GM18511 (cell line): ENCODE results near the gene CCNH.

Experiments
- ATAC-seq: cut with Tn5 transposase; IDR thresholded peaks from one replicate; pipeline ENCODE4 v1.9.1; 2021; ENCODE audit warnings: mild to moderate bottlenecking, moderate library complexity; ENCODE audit not compliant: unreplicated experiment

The CCNH gene

DNA sequence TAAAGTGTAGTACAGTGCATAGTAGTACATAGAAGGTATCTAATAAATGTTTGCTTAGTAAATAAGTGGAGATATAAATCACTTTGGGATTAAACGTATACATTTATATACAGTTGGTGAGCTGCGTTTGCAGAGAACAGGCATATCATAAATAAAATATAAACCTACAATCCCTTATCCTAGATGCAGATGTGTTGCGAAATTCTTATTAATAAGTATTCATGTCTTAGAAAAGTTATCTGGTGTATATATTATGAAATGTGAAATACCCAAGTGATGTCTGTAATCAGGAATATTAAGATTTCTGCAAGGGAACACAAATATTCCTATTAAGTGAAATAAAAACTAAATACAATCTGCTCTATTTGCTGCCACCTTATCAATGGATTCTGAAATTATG lies 8.8 kb downstream of the CCNH start:
- ATAC-seq, result no peak

DNA sequence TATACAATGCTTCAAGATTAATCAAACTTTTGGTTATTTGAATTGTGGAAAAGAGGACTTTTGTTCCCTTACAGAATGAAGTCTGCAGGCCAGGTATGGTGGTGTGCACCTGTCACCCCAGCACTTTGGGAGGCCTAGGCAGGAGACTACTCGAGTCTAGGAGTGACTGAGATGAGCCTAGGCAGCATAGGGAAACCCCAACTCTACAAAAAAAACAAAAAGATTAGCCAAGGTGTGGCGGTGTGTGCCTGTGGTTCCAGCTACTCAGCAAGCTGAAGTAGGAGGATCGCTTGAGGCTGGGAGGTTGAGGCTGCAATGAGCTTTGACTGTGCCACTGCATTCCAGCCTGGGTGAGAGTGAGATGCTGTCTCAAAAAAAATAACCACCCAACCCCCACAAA lies 9.3 kb downstream of the CCNH start:
- ATAC-seq, result no peak

DNA sequence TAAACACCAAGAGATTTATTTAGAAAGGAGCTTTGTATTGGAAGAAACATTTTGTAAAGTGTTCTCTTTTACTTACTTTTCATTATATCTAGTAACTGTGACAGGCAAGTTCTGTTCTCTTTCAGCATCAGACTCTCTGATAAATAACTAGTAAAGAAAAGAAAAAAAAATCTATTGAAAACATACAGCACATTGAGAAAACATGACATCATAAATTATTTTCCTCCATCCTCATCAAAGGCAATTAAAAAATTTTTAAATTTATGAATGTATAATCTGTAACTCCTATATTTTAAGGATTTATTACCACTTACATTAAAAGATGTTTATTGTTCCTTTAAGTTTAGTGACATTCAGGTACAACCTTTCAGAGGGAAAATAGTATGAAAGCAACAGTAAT lies 11.1 kb downstream of the CCNH start:
- ATAC-seq, result no peak

DNA sequence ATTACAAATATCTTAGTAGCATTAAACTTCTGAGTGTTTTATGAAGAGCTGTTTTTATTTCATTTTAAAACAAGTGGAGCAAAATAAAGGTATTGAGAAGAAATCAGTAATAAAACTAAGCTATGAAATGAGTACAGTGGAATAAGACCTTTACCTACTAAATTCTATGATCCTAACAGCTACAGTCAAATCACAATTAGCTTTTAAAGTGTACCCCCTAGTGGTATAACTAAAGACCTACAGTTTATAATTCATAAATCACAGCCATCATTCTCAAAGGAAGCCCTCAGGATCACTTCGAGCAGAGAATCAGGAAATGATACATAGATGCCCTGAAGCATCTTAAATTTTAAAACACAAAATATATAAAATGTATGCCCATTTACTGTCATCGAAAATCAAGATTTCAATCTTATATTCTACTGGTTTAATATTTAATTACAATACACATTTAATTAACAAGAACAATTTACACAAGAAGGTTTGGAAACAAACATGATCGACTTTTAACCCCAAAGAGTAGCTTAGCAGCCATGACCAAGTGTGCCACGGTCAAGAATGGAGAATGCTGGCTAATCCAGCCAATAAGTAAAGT lies 12.3 kb downstream of the CCNH start:
- ATAC-seq, result peak; percentile 76

DNA sequence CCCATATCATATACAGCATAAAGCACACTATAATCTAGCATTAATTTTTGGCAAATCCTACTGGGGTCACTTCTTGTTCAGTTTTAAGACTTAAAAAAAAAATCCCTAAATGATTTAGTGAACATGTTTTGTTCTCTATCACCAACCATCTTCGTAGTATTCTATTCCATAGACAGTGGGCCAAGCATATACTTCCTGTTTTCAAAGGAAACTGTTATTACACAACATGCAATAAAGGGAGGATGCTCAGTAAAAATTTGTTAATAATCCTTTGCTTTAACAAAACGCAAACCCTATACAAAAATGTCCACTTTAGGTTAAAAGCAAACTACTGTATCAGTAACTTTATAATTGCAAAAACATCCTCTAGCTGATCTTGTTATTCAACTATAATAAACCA lies 13.0 kb downstream of the CCNH start:
- no peak for ATAC-seq

DNA sequence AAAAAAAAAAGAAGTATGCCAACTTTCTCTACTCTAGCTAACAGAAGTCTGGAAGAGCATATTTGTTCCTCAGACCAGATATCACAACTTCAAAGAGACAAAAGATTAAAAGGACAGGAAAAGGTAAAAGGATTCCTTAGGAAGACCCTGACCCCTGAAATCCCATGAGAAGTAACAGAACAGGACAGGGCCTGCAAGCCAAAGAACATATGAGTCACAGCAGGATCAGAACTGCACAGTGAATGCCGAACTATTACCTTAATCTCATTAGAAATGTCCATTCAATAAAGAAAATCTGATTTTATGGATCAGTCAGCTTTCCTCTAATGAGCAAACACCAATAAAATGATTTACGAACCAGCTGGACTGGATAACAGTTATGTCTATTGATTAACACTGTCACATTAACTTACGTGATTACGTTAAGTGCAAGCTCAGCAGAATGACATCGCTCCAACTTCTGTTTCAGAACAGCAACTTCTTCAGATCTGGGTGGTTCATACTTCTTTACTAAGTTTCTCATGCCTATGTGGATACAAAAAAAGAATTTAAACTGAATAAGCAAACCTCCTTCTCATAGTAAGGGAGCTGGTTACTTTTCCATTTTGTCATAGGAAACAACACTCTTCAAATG lies 13.6 kb downstream of the CCNH start:
- no peak for ATAC-seq

DNA sequence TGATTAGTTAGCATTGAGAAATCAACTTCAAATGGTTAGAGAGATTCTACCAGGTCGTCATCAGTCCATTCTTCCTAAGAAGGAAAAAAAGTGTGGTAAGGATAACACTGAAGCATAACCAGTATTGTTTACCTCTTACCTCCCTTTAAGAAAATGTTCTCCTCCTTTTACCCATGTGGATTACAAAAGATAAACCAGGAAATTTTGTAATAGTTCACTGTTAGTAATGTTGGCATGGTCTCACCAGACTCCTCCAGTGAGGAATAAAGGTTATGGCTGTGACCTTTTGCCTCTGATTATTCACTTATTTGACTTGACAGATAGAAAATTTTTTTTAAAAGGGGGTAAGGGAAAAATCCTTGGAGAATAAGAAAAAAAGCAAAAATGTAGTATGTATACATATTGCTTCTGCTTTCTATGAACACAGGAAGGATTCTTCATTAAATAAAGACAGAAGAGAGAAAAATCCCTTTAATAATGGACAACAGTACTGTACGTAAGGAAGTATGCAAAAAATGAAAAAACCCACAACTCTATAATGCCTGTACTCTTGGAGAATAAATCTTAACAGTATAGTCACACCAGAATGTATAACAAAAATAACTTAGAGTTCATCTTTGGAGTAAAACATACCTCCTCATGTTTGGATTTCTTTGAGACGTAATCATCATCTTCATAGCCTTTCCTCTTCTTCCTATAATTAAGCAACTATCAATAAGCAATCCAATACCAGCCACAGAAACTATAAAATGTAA lies 18.1 kb downstream of the CCNH start:
- ATAC-seq, result no peak

DNA sequence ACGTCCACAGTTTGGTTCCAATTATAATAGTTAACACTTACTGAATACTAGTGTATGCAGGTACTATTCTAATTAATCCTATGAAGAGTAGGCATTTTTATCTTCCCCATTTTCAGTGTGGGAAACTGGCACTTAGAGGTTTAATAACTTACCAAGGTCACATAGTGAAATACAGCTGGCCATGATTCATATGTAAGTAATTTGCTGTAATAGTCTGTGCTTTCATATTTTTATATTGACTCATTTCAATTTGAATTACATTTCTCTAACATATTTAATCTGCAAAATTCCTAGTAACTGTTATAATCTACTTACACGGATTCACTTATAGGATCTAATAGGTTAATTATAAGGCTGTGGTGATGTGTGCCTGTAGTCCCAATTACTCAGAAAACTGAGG lies 19.4 kb downstream of the CCNH start:
- no peak for ATAC-seq

DNA sequence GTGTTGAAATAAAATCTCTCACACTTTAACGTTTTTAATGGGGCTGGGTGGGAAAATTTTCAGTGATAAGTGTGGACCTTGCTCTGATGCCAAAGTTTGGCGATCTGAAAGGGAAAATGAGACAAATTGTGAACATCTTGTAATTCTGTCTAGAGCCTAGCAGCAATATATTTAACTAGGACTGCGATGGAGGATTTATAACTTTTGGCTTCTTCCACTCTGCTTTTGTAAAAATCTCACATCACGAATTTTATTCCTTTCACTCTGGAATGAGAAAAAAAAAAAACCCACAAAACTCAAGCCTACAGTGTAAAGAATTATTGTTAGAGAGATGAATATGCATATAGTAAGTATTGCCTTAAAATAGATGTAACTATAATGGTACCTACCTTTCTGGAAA lies 19.9 kb downstream of the CCNH start:
- ATAC-seq, result no peak

DNA sequence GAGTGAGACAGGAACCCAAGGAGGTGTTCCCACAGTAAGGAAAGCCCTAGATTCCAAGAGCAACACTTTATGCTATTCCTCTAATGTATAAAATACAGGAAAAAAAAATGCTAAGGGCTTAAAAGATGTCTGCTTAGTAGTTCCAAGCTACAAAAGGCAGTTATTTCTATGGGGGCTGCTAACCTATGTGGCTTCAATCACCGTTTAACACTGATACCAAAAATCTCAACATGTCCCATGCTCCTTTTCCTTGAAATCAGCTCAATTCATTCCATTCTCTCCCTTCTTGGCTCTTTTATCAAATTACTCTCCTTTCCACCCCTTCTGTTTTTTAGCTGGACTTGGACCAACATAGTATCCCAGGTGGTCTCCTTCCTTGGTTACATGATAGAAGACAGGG lies 20.6 kb downstream of the CCNH start:
- no peak for ATAC-seq

DNA sequence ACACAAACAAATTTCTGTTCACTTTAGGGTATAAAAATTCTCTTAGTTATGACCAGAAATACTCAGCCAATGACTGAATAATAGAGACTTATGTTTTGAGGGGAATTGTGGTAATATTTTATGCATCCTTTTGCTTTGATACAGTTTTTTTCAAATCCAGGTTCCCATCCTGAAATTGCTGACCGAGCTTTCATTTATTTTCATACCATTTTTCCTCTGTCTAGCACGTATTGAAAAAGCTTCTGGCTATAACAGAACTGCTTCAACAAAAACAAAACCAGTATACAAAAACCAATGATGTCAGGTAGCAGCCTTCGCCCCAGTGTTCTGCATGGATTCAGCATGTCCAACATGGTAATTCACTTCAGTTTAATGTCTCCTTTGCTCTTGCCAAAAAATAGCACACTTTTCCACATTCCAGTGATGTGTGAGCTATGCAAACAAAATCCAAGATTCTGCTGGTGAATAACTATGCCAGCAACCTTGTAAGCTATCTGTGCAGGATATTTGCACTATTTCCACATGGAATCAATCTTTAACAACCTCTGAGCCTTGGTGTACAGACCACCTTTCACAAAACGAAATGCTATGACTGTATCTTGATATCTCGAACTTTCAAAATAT lies 22.0 kb downstream of the CCNH start:
- no peak for ATAC-seq

DNA sequence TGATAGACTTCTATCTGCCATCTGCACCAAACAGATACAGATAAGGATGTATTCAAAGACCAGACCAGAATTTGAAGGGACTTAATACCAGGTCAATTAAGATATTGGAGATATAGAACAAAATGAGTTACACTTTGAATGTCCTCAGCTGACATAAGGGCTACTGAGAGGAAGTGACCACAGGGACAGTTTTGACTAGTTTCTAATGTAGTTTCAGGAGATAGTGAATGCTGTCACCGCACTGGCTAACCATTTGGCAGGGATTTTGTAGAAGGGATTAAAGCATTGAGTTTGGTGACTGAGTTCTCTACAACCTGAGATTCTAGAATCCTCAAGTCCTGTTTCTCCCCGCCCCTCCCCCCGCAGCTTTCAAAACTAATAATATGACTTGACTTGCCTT lies 22.7 kb downstream of the CCNH start:
- peak; percentile 64 for ATAC-seq

DNA sequence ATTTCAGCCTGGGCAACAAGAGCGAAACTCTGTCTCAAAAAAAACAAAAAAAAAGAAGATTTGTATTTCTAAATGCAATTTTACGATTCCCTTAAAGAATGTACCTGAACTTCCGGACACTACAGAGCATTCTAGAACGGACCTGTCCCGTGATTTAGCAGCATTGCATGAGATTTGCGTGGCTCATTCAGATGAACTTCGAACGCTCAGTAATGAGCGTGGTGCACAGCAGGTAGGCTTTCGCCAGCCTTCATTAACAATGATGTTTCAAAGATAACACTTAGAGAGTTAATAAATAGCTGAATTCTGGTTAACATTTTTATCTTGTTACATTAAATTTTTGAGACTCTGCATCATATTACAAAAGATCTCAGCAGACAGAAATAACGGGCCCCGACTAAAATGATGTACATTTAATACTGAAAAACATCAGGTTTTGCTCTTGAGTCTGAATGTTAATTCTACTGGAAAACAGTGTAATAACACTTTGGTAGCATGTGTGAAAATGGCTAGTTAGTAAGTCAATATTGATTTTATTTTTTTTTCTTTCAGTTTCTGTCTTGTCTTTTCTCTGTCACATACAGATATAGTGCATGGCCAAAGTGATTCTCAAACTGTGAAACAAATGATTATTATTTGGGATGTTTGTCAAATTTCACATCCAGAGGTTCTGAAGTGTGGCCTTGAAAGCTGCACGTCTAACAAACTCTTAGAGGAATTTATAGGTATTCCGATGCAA lies 23.3 kb downstream of the CCNH start:
- ATAC-seq, result peak; percentile 21

DNA sequence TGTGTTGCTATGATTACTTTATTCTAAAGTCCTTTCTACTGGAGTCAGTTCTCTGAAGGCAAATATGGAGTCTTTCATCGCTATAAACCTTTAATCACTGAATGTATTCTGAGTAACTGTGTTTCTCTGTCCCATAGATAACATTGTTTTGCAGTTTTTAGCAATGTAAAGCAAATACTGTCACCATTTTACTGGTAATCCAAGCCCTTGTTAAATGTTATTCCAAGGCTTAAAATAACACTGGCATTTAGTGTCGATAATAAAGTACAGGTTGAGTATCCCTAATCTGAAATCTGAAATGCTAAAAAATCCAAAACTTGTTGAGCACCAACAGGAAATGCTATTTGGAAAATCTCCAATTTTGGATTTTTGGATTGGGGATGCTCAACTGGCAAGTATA lies 24.6 kb downstream of the CCNH start:
- no peak for ATAC-seq

DNA sequence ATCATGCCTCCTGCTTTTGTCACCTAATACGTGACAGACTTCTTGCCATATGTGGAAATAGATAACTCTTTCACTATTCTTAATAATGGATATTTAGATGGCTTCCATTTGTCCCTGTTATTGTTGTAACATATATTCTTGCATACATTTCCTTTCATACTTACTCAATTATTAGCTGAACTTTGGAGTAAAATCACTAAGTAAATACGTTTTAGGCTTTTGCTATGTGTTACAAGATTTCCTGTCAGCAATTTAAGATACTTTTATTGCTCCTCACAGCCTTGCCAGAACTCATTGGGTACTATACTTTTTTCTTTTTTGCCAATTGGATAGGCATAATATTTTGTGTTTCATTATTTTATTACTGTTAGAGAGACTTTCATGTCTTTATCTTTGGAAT lies 26.9 kb downstream of the CCNH start:
- ATAC-seq, result no peak

DNA sequence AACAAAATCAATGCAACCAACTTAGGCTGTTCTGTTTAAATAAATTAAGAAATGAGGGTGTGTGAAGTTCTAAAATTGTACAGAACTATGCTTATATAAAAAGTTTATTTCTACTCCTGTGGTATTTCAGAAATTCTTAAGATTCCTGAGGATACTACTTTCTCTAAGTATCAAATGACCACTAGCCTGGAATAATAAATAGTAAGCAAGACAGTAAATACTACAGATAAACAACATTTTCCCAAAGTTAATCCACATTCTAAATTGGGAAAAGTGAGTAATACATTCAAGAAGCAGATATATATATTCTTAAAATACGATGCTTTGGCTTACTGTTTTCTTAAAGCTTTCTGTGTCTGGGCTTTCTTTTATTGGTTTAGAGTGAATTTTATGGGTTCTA lies 29.5 kb downstream of the CCNH start:
- no peak for ATAC-seq

DNA sequence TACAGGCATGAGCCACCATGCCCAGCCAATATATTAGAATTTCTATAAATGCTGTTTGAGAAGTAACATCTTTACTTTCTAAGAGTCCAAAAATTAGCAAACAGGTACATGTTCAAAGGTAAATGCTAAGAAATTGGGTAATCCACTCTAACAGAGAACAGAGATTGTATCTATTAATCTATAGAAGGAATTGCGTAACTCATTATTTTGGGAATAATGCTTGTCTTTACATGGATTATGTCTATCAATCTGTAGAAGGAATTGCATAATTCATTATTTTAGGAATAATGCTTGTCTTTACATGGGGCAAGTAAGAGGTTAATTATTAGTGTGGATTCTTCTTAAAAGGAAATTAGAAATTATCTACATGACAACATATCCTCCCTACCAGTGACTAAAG lies 30.5 kb downstream of the CCNH start:
- no peak for ATAC-seq

DNA sequence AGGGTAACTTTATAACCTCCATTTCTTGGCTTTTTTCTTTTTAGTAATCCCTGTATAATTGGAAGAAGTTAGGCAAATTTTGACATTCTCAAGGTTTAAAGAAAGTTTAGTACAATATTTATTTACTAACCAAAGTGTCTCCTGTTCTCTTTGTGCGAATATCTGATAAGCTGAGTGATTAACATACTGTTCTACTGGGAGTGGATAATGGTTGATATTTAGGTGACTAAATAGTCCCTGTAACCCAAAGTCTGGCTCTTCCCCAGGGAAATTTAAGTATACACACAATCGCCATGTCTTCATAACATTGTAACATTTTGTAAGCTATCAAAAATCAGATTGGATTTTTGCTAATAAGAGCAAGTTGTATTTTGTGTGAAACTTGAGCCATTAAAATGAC lies 40.0 kb downstream of the CCNH start:
- ATAC-seq, result no peak

DNA sequence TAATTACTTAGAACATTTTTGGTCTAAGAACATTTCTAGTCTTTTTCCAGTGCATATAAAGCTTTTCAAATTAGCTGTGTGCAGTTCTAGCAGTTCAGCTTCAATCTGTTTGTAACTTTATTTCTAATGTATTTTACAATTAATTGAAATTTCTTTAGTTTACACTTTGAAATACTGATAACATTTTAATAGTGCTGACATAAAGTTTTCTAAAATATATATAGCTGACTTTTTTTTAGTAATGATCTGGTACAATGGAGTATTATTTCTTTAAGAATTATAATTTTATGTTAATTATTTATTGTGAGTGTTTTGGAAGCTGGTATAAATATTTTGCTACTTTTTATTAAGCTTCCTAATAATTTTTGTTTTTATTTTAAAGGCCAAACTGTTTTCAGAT lies 43.3 kb downstream of the CCNH start:
- no peak for ATAC-seq

DNA sequence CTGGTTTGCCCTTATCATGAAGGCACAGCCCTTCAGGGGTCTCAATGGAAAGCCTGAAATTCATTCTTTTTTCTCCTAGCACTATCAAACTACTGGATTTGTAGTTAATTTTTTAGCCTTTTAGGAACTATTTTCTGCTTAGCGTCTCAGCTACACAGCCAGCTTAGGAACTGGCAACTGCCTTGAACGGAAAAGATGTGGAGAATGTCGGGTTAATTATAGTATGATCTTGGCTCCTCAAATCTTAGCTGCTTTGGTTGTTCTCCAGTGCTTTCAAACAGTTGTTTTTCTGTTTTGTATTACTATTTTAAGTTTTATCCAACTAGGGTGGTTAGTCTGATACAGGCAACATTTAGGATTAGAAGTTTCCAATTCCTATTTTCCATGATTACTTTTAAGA lies 44.1 kb downstream of the CCNH start:
- ATAC-seq, result no peak

DNA sequence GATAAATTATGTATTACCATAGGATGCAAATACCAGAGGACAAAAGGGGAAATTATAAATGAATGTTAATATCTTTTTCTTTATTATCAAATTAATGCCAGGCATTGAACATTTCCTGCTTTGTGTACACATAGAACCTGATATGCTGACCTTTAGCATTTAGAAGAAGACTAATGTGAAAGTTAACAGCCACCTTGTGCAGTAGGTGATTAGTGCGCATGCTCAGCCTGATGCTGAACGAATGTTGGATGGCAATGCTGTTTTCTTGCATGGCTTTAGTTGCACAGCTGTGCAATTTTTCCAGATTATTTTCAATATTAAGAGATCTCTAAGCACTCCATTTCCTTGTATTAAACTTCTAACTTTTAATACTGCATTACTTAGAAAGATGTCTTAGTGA lies 45.5 kb downstream of the CCNH start:
- no peak for ATAC-seq
